HS-5 (cell line): ENCODE data around the gene TRAF3IP1.
"Not testable (repeated sequence)": the region's sequence is repeated elsewhere in the genome, so short reads cannot be mapped to it uniquely, and the experiment has no call there.

Source experiments
- DNase-seq: peaks from one replicate; pipeline ENCODE4 v3.0.0-alpha.2; 2012; ENCODE audit warnings: low read depth

The TRAF3IP1 gene

GRCh38 chr2:238320246-238320647 is at the start of gene TRAF3IP1:
TRAF3IP1 (plus strand) TSS chr2:238320518; CDS start chr2:238320663, 145 bp downstream.
- peak; percentile 63 for DNase-seq

GRCh38 chr2:238270606-238271005 is 49.7 kb upstream of the TRAF3IP1 start:
- DNase-seq: no peak

- no peak for DNase-seq
Measured at GRCh38 chr2:238271061-238271554, 49.2 kb upstream of the TRAF3IP1 start.

- not testable (repeated sequence) for DNase-seq
Measured at GRCh38 chr2:238271686-238272085, 48.6 kb upstream of the TRAF3IP1 start.

- DNase-seq: no peak
Measured at GRCh38 chr2:238272156-238272555, 48.2 kb upstream of the TRAF3IP1 start.

- DNase-seq: not testable (repeated sequence)
Measured at GRCh38 chr2:238273433-238273832, 46.9 kb upstream of the TRAF3IP1 start.

GRCh38 chr2:238274152-238274865 is 46.0 kb upstream of the TRAF3IP1 start:
- DNase-seq: no peak

- no peak for DNase-seq
Measured at GRCh38 chr2:238277695-238278094, 42.6 kb upstream of the TRAF3IP1 start.

GRCh38 chr2:238278626-238279323 is 41.5 kb upstream of the TRAF3IP1 start:
- DNase-seq: no peak

- no peak for DNase-seq
Measured at GRCh38 chr2:238279324-238279682, 41.0 kb upstream of the TRAF3IP1 start.

- DNase-seq: no peak
Measured at GRCh38 chr2:238280083-238280825, 40.1 kb upstream of the TRAF3IP1 start.

- DNase-seq: no peak
Measured at GRCh38 chr2:238281826-238282480, 38.4 kb upstream of the TRAF3IP1 start.

GRCh38 chr2:238282861-238283738 is 37.2 kb upstream of the TRAF3IP1 start:
- DNase-seq: no peak

GRCh38 chr2:238284802-238285515 is 35.4 kb upstream of the TRAF3IP1 start:
- DNase-seq: no peak

- no peak for DNase-seq
Measured at GRCh38 chr2:238285653-238286082, 34.6 kb upstream of the TRAF3IP1 start.

- DNase-seq: no peak
Measured at GRCh38 chr2:238286095-238286494, 34.2 kb upstream of the TRAF3IP1 start.

- DNase-seq: no peak
Measured at GRCh38 chr2:238286551-238286950, 33.8 kb upstream of the TRAF3IP1 start.

- no peak for DNase-seq
Measured at GRCh38 chr2:238286987-238287736, 33.2 kb upstream of the TRAF3IP1 start.

GRCh38 chr2:238287737-238288649 is 32.3 kb upstream of the TRAF3IP1 start, which contains the start of gene PER2:
PER2 (minus strand) TSS chr2:238288610; CDS start chr2:238277936, 10,674 bp downstream.
- peak; percentile 53 for DNase-seq
